Liver (tissue), 3 donors: ENCODE results near the gene SHMT2.

Experiments used
- HNF4A ChIP-seq, 2 donors: conservative IDR thresholded peaks; 2 replicates each; pipeline ENCODE4 v1.6.1; 2016; ENCODE audit warnings: antibody characterized with exemption in 2 of 2, mild to moderate bottlenecking in 2 of 2
- HNF4G ChIP-seq: IDR thresholded peaks from 2 replicates; pipeline ENCODE4 v1.6.1; 2016; ENCODE audit warnings: antibody characterized with exemption
- JUND ChIP-seq, 2 donors: IDR thresholded peaks; 2 replicates each; pipeline ENCODE4 v1.6.1; 2016; ENCODE audit warnings: antibody characterized with exemption in 2 of 2
- MAX ChIP-seq: IDR thresholded peaks from 2 replicates; pipeline ENCODE4 v1.6.1; 2016; ENCODE audit warnings: antibody characterized with exemption
- RXRA ChIP-seq, 2 donors: IDR thresholded peaks; 2 replicates each; pipeline ENCODE4 v1.6.1; 2017 to 2018; ENCODE audit warnings: antibody characterized with exemption in 2 of 2, mild to moderate bottlenecking in 1 of 2
- SP1 ChIP-seq: IDR thresholded peaks from 2 replicates; pipeline ENCODE4 v1.6.1; 2018; ENCODE audit warnings: antibody characterized with exemption, mild to moderate bottlenecking
- YY1 ChIP-seq: IDR thresholded peaks from 2 replicates; pipeline ENCODE4 v1.6.1; 2016; ENCODE audit warnings: antibody characterized with exemption, mild to moderate bottlenecking
- TF ChIP-seq, protein P1 (sequence below): fragments of 150-350 bp; IDR thresholded peaks from 2 replicates; pipeline ENCODE4 v1.5.1; 2017; ENCODE audit warnings: improper control_type of control experiment, low read depth, low read length; ENCODE audit not compliant: missing input control
- TF ChIP-seq, protein P2 (sequence below): IDR thresholded peaks from 2 replicates; pipeline ENCODE4 v1.6.1; 2016; ENCODE audit warnings: antibody characterized with exemption, mild to moderate bottlenecking
- donor health status: healthy.
- donor health status: healthy.

- TF ChIP-seq, protein P1, sequence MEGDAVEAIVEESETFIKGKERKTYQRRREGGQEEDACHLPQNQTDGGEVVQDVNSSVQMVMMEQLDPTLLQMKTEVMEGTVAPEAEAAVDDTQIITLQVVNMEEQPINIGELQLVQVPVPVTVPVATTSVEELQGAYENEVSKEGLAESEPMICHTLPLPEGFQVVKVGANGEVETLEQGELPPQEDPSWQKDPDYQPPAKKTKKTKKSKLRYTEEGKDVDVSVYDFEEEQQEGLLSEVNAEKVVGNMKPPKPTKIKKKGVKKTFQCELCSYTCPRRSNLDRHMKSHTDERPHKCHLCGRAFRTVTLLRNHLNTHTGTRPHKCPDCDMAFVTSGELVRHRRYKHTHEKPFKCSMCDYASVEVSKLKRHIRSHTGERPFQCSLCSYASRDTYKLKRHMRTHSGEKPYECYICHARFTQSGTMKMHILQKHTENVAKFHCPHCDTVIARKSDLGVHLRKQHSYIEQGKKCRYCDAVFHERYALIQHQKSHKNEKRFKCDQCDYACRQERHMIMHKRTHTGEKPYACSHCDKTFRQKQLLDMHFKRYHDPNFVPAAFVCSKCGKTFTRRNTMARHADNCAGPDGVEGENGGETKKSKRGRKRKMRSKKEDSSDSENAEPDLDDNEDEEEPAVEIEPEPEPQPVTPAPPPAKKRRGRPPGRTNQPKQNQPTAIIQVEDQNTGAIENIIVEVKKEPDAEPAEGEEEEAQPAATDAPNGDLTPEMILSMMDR, result no peak
- TF ChIP-seq HNF4A (conservative IDR thresholded peaks at IDR 0.05), result no peak
- TF ChIP-seq SP1, result no peak
- TF ChIP-seq RXRA (IDR thresholded peaks at IDR 0.05), result no peak
- no peak for TF ChIP-seq HNF4G
- TF ChIP-seq, protein P2, sequence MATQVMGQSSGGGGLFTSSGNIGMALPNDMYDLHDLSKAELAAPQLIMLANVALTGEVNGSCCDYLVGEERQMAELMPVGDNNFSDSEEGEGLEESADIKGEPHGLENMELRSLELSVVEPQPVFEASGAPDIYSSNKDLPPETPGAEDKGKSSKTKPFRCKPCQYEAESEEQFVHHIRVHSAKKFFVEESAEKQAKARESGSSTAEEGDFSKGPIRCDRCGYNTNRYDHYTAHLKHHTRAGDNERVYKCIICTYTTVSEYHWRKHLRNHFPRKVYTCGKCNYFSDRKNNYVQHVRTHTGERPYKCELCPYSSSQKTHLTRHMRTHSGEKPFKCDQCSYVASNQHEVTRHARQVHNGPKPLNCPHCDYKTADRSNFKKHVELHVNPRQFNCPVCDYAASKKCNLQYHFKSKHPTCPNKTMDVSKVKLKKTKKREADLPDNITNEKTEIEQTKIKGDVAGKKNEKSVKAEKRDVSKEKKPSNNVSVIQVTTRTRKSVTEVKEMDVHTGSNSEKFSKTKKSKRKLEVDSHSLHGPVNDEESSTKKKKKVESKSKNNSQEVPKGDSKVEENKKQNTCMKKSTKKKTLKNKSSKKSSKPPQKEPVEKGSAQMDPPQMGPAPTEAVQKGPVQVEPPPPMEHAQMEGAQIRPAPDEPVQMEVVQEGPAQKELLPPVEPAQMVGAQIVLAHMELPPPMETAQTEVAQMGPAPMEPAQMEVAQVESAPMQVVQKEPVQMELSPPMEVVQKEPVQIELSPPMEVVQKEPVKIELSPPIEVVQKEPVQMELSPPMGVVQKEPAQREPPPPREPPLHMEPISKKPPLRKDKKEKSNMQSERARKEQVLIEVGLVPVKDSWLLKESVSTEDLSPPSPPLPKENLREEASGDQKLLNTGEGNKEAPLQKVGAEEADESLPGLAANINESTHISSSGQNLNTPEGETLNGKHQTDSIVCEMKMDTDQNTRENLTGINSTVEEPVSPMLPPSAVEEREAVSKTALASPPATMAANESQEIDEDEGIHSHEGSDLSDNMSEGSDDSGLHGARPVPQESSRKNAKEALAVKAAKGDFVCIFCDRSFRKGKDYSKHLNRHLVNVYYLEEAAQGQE, result no peak
- no peak for TF ChIP-seq MAX
- TF ChIP-seq JUND (IDR thresholded peaks at IDR 0.05), result no peak
- TF ChIP-seq YY1, result no peak
Observed at GRCh38 chr12:57273516-57273915, 44.0 kb downstream of the SHMT2 start.
